Mammary microvascular endothelial cell (primary cell): ENCODE data around the gene PNPLA6. TPM values are rescaled to one million over a fixed set of nuclear protein-coding genes. Genes with fewer than 3 reads are reported as not detected.

Experiments used
- total RNA-seq: library from RNA; depleted of rRNA; stranded (reverse); fragments of >200 nt; gene quantifications from 2 replicates; pipeline ENCODE4 v1.2.3, GENCODE V29; 2015

Gene PNPLA6
- 108 and 110 TPM in 2 replicates for total RNA-seq

GRCh38 chr19:7535047-7535997 is at the start of gene PNPLA6:
PNPLA6 (plus strand) TSS chr19:7535717; CDS start chr19:7535789, 72 bp downstream.

DNA sequence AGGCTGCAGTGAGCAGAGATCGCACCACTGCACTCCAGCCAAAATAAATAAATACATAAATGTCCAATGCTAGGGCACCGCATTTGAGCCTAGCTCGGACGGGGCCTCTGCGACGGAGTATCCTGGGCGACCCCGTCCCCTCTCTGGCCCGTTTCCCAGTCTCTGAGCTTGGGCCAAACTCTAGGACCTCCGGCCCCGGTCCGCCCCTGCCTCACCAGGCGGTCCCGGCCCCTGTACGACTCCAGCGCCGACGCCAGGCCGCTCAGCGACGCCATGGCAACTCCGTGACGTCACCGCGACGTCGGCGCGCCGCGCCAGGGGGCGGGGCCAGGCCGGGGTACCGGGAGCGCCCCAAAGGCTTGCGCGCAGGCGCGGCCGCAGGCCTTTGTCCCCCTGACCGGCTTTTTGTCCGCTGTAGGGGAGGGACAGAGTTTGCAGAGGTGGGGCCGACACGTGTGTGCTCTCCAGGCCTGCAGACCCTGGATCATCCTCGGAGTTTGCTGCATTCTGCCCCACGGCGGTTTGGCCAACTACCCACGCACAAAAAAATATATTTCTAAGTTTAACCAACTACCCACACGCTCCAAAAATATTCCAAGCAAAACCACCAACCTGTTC is 46.7 kb upstream of the PNPLA6 start, which contains the start of gene PEX11G:
Gene PEX11G (minus strand): TSS at position 300 of the 618 bp plus-strand sequence. CDS start 25 bp downstream, at position 275.

GRCh38 chr19:7515645-7516151 is 19.8 kb upstream of the PNPLA6 start, which contains the start of gene ZNF358:
ZNF358 (plus strand) TSS chr19:7516103; CDS start chr19:7519243, 3,140 bp downstream.

GRCh38 chr19:7522072-7522922 is 13.2 kb upstream of the PNPLA6 start, which contains the start of gene MCOLN1:
MCOLN1 (plus strand) TSS chr19:7522624; CDS start chr19:7522751, 127 bp downstream.

GRCh38 chr19:7595466-7596133 is 60.1 kb downstream of the PNPLA6 start, which contains the start of gene CAMSAP3:
CAMSAP3 (plus strand) TSS chr19:7595863; CDS start chr19:7596003, 140 bp downstream.

Other genes with a start within 250 kb of the PNPLA6 start
- gene INSR, start 241.3 kb upstream of the PNPLA6 start, total RNA-seq: 3.7 and 4.1 TPM in 2 replicates
- gene ARHGEF18, start 186.8 kb upstream of the PNPLA6 start, total RNA-seq: 26.3 and 26.8 TPM in 2 replicates
- gene PEX11G, start 46.7 kb upstream of the PNPLA6 start, total RNA-seq: 1.1 and 2.1 TPM in 2 replicates
- gene ZNF358, start 19.6 kb upstream of the PNPLA6 start, total RNA-seq: 26.2 and 26.8 TPM in 2 replicates
- gene MCOLN1, start 13.1 kb upstream of the PNPLA6 start, total RNA-seq: 6.3 and 8.0 TPM in 2 replicates
- 0.10 TPM in 1 of 2 replicates, not detected in the other for gene CAMSAP3, start 60.1 kb downstream of the PNPLA6 start, total RNA-seq
- 31.4 and 33.1 TPM in 2 replicates for gene XAB2, start 93.8 kb downstream of the PNPLA6 start, total RNA-seq
- gene PET100, start 94.1 kb downstream of the PNPLA6 start, total RNA-seq: 14.0 and 21.4 TPM in 2 replicates
- gene PCP2, start 98.0 kb downstream of the PNPLA6 start, total RNA-seq: not detected in 2 replicates
- 21.4 and 27.1 TPM in 2 replicates for gene STXBP2, start 101.4 kb downstream of the PNPLA6 start, total RNA-seq
- gene RETN, start 133.3 kb downstream of the PNPLA6 start, total RNA-seq: not detected in 2 replicates
- gene MCEMP1, start 141.4 kb downstream of the PNPLA6 start, total RNA-seq: not detected in 2 replicates
- 129 and 159 TPM in 2 replicates for gene TRAPPC5, start 145.1 kb downstream of the PNPLA6 start, total RNA-seq
- not detected in 2 replicates for gene FCER2, start 166.4 kb downstream of the PNPLA6 start, total RNA-seq
- gene CLEC4G, start 196.4 kb downstream of the PNPLA6 start, total RNA-seq: not detected in 2 replicates
- not detected in 2 replicates for gene CD209, start 211.8 kb downstream of the PNPLA6 start, total RNA-seq
- 0.20 TPM in 1 of 2 replicates, not detected in the other for gene CLEC4M, start 227.5 kb downstream of the PNPLA6 start, total RNA-seq